Cerebellar cortex (tissue), 1 donor: ENCODE measurements around the gene FEZ2.
A peak's percentile ranks its signal among the peaks of the same experiment; 100 is the strongest.

Source experiments
- DNase-seq: peaks from one replicate; pipeline ENCODE4 v3.0.0-alpha.2; 2015; ENCODE audit warnings: low spot score

Gene FEZ2

GRCh38 chr2:36528766-36529392 lies 69.1 kb downstream of the FEZ2 start:
- DNase-seq, result no peak

DNA sequence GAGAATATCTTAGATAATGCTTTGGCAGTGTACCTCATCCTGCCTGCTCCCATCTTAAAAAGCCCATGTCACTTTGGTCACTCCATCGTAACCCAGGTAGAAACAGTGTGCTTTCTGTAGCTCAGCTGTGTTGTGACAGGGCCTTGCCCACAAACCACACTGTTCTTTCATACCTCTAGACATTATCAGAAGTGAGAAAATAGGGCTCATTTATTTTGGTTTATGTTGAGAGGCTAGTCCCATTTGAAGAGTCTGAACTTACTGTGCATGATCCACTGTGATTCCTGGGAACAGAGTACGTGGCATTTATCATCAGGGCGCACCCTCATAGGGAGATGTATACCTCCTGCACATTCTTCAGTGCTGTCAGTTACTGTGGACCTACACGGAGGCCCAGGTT lies 69.7 kb downstream of the FEZ2 start:
- no peak for DNase-seq

DNA sequence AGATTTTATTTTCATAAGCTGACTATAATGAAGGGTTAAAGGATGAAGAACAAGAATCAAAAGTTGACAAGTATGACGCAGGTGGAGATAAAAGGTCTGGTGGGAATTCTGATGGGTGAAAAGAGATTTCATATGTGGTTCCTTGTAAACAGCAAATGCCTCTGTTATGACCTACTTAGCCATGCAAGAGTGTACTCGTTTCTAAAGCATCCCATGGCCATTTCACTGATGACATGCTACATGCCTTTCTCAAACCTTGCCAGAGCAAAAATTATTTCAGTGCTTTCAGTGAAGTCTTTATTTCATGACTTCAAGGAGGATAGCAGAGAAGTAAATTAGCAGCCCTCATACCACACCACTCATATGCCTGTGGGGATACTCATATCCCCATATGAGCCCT lies 71.7 kb downstream of the FEZ2 start:
- no peak for DNase-seq

GRCh38 chr2:36525245-36525644 lies 72.7 kb downstream of the FEZ2 start:
- DNase-seq, result no peak

DNA sequence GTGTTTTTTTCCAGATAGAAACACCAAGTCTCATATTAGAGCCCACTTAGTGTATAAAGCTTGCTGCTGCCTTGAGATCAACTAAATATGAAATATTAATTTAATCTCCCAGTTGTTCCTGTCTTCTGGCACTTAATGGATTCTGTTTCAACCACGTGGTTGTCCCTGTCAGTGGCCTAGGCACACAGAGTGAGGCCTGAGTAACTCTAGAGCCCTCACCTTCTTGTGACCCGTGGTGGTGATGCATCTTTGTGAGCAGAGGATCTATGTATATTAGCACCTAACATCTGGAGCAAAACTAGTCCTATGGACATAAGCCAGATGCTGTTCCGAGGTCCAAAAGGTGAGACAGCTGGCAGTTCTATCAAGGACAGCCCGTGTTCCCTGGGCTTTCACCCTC lies 74.8 kb downstream of the FEZ2 start:
- no peak for DNase-seq

- DNase-seq, result no peak
Measured at GRCh38 chr2:36520431-36520830, 77.5 kb downstream of the FEZ2 start.

GRCh38 chr2:36516136-36516870 lies 81.7 kb downstream of the FEZ2 start:
- DNase-seq, result no peak

DNA sequence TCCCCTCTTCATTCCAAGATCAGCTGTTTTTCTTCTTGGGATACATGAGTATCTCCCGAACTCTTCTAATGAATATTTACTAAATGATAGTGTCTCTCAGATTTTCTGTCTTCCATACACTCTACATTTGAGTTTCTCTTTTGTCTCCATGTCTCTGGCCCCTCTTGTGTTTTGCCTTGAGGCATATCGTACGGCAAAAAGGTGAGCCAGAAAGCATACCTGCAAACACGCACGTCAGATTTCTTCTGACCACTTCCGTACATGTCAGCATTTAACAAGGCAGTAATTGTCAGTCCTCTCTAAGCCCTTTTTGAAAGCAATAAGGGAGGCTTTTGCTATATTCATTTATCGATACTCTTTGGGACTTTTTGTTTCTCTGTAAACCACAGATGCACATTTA lies 82.4 kb downstream of the FEZ2 start:
- no peak for DNase-seq

- DNase-seq, result no peak
Measured at GRCh38 chr2:36513661-36514060, 84.3 kb downstream of the FEZ2 start.

DNA sequence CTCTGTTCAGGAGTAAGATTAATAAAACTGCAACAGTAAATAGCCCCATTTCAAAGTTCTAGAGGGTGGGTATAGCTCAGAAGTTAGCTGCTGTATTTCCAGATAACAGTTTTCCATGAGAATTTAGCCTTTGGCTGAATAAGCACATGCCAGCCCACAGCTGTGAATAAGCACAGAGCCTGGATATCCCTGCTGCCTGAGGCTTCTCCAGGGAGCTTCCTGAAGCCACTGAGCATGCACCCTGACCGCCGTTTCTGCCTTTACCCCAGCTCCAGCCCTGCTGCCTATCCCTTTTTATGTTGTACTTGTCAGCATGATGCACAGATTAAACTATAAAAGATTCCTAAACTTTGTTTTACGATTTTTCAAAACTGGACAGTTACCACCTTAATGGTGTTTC lies 85.3 kb downstream of the FEZ2 start:
- no peak for DNase-seq

GRCh38 chr2:36511858-36512603 lies 85.9 kb downstream of the FEZ2 start:
- DNase-seq, result no peak

DNA sequence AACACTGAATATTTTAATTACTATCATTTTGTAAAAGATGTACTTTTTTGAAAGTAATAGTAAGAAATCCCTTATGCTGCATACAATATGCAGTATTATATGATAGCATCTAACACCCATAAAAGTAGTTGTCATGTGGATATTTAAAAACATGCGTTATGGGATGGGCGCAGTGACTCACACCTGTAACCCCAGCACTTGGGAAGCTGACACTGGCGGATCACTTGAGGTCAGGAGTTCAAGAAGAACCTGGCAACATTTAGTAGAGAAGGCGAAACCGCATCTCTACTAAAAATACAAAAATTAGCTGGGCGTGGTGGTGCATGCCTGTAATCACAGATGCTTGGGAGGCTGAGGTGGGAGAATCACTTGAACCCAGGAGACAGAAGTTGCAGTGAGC lies 88.9 kb downstream of the FEZ2 start:
- no peak for DNase-seq

- peak; percentile 77 for DNase-seq
Measured at GRCh38 chr2:36507408-36507812, 90.6 kb downstream of the FEZ2 start.
